ENCODE measurements around the gene ARAP3. TPM values are rescaled to one million over a fixed set of nuclear protein-coding genes. Genes with fewer than 3 reads are reported as not detected.

ARAP3 gene
- total RNA-seq, 1 experiment from 2014 or later: 2.5 TPM

GRCh38 chr5:141669520-141669919 is 12.5 kb downstream of the ARAP3 start:
- TF ChIP-seq SIN3A (IDR thresholded peaks at IDR 0.05; ENCODE audit: borderline replicate concordance, insufficient read depth, low read depth, low read length) (no peak), TCF7L2 (IDR thresholded peaks at IDR 0.05; ENCODE audit: low read depth, low read length) (no peak), POLR2AphosphoS5 (IDR thresholded peaks at IDR 0.05; ENCODE audit: low read depth, low read length) (no peak)
- TF ChIP-seq, protein P1, sequence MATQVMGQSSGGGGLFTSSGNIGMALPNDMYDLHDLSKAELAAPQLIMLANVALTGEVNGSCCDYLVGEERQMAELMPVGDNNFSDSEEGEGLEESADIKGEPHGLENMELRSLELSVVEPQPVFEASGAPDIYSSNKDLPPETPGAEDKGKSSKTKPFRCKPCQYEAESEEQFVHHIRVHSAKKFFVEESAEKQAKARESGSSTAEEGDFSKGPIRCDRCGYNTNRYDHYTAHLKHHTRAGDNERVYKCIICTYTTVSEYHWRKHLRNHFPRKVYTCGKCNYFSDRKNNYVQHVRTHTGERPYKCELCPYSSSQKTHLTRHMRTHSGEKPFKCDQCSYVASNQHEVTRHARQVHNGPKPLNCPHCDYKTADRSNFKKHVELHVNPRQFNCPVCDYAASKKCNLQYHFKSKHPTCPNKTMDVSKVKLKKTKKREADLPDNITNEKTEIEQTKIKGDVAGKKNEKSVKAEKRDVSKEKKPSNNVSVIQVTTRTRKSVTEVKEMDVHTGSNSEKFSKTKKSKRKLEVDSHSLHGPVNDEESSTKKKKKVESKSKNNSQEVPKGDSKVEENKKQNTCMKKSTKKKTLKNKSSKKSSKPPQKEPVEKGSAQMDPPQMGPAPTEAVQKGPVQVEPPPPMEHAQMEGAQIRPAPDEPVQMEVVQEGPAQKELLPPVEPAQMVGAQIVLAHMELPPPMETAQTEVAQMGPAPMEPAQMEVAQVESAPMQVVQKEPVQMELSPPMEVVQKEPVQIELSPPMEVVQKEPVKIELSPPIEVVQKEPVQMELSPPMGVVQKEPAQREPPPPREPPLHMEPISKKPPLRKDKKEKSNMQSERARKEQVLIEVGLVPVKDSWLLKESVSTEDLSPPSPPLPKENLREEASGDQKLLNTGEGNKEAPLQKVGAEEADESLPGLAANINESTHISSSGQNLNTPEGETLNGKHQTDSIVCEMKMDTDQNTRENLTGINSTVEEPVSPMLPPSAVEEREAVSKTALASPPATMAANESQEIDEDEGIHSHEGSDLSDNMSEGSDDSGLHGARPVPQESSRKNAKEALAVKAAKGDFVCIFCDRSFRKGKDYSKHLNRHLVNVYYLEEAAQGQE (IDR thresholded peaks at IDR 0.05; ENCODE audit: insufficient read depth in 1 of 2, low read depth in 2 of 2, low read length in 1 of 2): no peak
- TF ChIP-seq, protein P2, sequence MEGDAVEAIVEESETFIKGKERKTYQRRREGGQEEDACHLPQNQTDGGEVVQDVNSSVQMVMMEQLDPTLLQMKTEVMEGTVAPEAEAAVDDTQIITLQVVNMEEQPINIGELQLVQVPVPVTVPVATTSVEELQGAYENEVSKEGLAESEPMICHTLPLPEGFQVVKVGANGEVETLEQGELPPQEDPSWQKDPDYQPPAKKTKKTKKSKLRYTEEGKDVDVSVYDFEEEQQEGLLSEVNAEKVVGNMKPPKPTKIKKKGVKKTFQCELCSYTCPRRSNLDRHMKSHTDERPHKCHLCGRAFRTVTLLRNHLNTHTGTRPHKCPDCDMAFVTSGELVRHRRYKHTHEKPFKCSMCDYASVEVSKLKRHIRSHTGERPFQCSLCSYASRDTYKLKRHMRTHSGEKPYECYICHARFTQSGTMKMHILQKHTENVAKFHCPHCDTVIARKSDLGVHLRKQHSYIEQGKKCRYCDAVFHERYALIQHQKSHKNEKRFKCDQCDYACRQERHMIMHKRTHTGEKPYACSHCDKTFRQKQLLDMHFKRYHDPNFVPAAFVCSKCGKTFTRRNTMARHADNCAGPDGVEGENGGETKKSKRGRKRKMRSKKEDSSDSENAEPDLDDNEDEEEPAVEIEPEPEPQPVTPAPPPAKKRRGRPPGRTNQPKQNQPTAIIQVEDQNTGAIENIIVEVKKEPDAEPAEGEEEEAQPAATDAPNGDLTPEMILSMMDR (IDR thresholded peaks at IDR 0.05): no peak
- Histone ChIP-seq H3K27ac (ENCODE audit: low read length) (no peak overlapping the region), H3K4me3 (ENCODE audit: low read depth in 2 of 2, low read length in 2 of 2) (no peak overlapping the region), H3K36me3 (ENCODE audit: control insufficient read depth, insufficient read depth, low read length) (no peaks in the 10 kb centered on the region), H3K9me3 (ENCODE audit: control insufficient read depth, insufficient read depth, low read depth, low read length) (no peaks in the 10 kb centered on the region), H3K27me3 (ENCODE audit: control insufficient read depth, insufficient read depth, low read length) (no peaks in the 10 kb centered on the region), H3K4me1 (ENCODE audit: control insufficient read depth, insufficient read depth, low read length) (0 out of 2 replicates have a peak, but pooled peaks cover 3% of the 10 kb centered on the region)
- POLR2A ChIA-PET: interaction anchor here (1.3 kb wide), 1 partner anchor 27 kb away, joined by 3 read pairs; no protein-coding TSS in a partner anchor
- intact Hi-C loops (cut with micrococcal nuclease; ENCODE audit: unreplicated experiment): loop anchor here (10.0 kb wide), 1 partner anchor 295 kb away; the partner anchor contains the start of gene RNF14
- DNase-seq (ENCODE audit: low read depth, low spot score) (no peak), ATAC-seq (no peak)
- in situ Hi-C loops (cut with HindIII; ENCODE audit: low pct_unique_long_range_greater_than_20kb, low sequenced_read_pairs): no loop called here
- BruUV-seq (replicated peaks): no TSS peak
- CTCF ChIA-PET: no interaction called here

DNA sequence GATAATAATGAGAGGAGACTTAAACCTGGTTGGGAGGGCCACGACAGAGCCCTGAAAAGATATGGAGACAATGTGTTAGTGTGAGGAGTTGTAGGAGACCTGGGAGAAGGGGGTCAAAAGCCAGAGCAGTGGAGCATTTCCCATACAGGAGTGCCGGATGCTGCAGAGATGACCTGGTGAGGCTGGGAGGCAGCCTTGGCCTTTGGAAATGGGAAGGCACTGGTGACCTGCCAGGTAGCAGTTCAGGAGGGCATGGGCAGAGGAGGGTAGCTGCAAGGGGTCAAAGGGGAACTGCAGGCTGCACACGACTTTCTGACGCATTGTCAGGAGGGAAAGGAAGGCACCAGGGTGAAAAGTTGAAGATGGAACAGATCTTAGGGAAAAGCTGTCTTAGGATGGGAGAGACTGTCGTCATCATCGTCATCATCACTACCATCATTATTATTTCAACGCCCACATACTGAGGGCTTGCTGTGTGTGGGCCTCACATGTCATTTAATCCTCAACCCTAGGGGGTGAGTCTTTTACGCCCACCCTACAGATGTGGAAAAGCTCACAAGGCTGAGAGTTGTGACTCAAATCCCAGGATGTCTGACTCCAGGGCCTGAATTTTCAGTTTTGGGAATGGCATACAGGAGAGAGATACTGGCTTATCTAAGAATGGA is 13.3 kb downstream of the ARAP3 start:
- H3K27ac ChIP-seq (ENCODE audit: low read length): no peak overlapping the region
- intact Hi-C loops (cut with micrococcal nuclease; ENCODE audit: unreplicated experiment): loop anchor here (10.0 kb wide), 1 partner anchor 296 kb away; the partner anchor contains the start of gene RNF14
- POLR2A ChIA-PET: interaction anchor here (1.3 kb wide), 1 partner anchor 26 kb away, joined by 3 read pairs; no protein-coding TSS in a partner anchor

More for the DNA sequence above, 13.3 kb downstream of the ARAP3 start:
- no peaks in the 10 kb centered on the region for H3K27me3 ChIP-seq (ENCODE audit: control insufficient read depth, insufficient read depth, low read length)
- H3K4me1 ChIP-seq (ENCODE audit: control insufficient read depth, insufficient read depth, low read length): 0 out of 2 replicates have a peak, but pooled peaks cover 3% of the 10 kb centered on the region
- DNase-seq (ENCODE audit: low read depth, low spot score): no peak
- no TSS peak for BruUV-seq (replicated peaks)
- TF ChIP-seq SIN3A (IDR thresholded peaks at IDR 0.05; ENCODE audit: borderline replicate concordance, insufficient read depth, low read depth, low read length) (no peak), POLR2AphosphoS5 (IDR thresholded peaks at IDR 0.05; ENCODE audit: low read depth, low read length) (no peak), TCF7L2 (IDR thresholded peaks at IDR 0.05; ENCODE audit: low read depth, low read length) (no peak)
- TF ChIP-seq, protein P2 (IDR thresholded peaks at IDR 0.05): no peak
- TF ChIP-seq, protein P1 (IDR thresholded peaks at IDR 0.05; ENCODE audit: insufficient read depth in 1 of 2, low read depth in 2 of 2, low read length in 1 of 2): no peak
- H3K9me3 ChIP-seq (ENCODE audit: control insufficient read depth, insufficient read depth, low read depth, low read length): no peaks in the 10 kb centered on the region
- no peaks in the 10 kb centered on the region for H3K36me3 ChIP-seq (ENCODE audit: control insufficient read depth, insufficient read depth, low read length)
- ATAC-seq: no peak
- in situ Hi-C loops (cut with HindIII; ENCODE audit: low pct_unique_long_range_greater_than_20kb, low sequenced_read_pairs): no loop called here
- CTCF ChIA-PET: no interaction called here
- no peak overlapping the region for H3K4me3 ChIP-seq (ENCODE audit: low read depth in 2 of 2, low read length in 2 of 2)
